ENCODE data around the gene MACF1. TPM values are rescaled to one million over a fixed set of nuclear protein-coding genes. Genes with fewer than 3 reads are reported as not detected.

Gene MACF1
- total and polyA plus RNA-seq, 2 of the 13 experiments (the other 11 are each of a cell fraction or from before 2014, with no cell fraction given) = 36.7 to 65.4 TPM

DNA sequence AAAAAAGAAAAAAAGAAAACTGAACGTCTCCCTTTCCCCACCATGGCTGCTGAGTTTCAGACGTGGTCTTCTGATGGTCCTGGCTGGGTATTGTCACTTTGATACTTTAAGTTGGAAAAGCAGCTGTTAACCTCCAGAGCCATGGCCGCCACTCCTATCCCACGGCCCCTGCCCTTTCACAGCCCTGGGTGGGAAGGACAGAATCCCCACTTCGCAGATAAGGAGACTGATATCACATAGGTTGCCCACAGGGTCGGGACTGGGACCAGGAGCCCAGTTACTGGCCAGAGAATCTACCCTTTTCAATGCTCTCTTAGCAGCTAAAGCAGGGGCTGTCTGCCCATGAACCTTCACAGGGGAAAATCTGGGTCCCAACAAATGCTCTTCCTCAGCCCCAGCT, 303.8 kb downstream of the MACF1 start (continued):
- TF ChIP-seq, protein P1, sequence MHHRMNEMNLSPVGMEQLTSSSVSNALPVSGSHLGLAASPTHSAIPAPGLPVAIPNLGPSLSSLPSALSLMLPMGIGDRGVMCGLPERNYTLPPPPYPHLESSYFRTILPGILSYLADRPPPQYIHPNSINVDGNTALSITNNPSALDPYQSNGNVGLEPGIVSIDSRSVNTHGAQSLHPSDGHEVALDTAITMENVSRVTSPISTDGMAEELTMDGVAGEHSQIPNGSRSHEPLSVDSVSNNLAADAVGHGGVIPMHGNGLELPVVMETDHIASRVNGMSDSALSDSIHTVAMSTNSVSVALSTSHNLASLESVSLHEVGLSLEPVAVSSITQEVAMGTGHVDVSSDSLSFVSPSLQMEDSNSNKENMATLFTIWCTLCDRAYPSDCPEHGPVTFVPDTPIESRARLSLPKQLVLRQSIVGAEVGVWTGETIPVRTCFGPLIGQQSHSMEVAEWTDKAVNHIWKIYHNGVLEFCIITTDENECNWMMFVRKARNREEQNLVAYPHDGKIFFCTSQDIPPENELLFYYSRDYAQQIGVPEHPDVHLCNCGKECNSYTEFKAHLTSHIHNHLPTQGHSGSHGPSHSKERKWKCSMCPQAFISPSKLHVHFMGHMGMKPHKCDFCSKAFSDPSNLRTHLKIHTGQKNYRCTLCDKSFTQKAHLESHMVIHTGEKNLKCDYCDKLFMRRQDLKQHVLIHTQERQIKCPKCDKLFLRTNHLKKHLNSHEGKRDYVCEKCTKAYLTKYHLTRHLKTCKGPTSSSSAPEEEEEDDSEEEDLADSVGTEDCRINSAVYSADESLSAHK (CRISPR knock-in tag; IDR thresholded peaks at IDR 0.05; ENCODE audit: borderline replicate concordance) = no peak
- TF ChIP-seq MBNL3 (CRISPR knock-in tag; conservative IDR thresholded peaks at IDR 0.05) = no peak
- no peak for TF ChIP-seq NCOA1 (CRISPR knock-in tag; IDR thresholded peaks at IDR 0.05)
- TF ChIP-seq, protein P2, sequence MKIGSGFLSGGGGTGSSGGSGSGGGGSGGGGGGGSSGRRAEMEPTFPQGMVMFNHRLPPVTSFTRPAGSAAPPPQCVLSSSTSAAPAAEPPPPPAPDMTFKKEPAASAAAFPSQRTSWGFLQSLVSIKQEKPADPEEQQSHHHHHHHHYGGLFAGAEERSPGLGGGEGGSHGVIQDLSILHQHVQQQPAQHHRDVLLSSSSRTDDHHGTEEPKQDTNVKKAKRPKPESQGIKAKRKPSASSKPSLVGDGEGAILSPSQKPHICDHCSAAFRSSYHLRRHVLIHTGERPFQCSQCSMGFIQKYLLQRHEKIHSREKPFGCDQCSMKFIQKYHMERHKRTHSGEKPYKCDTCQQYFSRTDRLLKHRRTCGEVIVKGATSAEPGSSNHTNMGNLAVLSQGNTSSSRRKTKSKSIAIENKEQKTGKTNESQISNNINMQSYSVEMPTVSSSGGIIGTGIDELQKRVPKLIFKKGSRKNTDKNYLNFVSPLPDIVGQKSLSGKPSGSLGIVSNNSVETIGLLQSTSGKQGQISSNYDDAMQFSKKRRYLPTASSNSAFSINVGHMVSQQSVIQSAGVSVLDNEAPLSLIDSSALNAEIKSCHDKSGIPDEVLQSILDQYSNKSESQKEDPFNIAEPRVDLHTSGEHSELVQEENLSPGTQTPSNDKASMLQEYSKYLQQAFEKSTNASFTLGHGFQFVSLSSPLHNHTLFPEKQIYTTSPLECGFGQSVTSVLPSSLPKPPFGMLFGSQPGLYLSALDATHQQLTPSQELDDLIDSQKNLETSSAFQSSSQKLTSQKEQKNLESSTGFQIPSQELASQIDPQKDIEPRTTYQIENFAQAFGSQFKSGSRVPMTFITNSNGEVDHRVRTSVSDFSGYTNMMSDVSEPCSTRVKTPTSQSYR (CRISPR knock-in tag; IDR thresholded peaks at IDR 0.05; ENCODE audit: borderline replicate concordance) = no peak
- no peak for TF ChIP-seq NONO (IDR thresholded peaks at IDR 0.05)
- TF ChIP-seq NONO (CRISPR knock-in tag; conservative IDR thresholded peaks at IDR 0.05) = no peak
- TF ChIP-seq ZNF784 (CRISPR knock-in tag; IDR thresholded peaks at IDR 0.05; ENCODE audit: borderline replicate concordance) = no peak
- no peak for TF ChIP-seq ZNF691 (CRISPR knock-in tag; IDR thresholded peaks at IDR 0.05; ENCODE audit: borderline replicate concordance, low read depth)
- TF ChIP-seq, protein P3, sequence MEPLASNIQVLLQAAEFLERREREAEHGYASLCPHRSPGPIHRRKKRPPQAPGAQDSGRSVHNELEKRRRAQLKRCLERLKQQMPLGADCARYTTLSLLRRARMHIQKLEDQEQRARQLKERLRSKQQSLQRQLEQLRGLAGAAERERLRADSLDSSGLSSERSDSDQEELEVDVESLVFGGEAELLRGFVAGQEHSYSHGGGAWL (CRISPR knock-in tag; IDR thresholded peaks at IDR 0.05) = no peak
- TF ChIP-seq ZBTB4 (CRISPR knock-in tag; IDR thresholded peaks at IDR 0.05; ENCODE audit: borderline replicate concordance) = no peak
- TF ChIP-seq, protein P4, sequence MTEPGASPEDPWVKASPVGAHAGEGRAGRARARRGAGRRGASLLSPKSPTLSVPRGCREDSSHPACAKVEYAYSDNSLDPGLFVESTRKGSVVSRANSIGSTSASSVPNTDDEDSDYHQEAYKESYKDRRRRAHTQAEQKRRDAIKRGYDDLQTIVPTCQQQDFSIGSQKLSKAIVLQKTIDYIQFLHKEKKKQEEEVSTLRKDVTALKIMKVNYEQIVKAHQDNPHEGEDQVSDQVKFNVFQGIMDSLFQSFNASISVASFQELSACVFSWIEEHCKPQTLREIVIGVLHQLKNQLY (CRISPR knock-in tag; IDR thresholded peaks at IDR 0.05) = no peak
- TF ChIP-seq ZNF572 (CRISPR knock-in tag; IDR thresholded peaks at IDR 0.05) = no peak
- TF ChIP-seq NCOA5 (CRISPR knock-in tag; IDR thresholded peaks at IDR 0.05) = no peak
- TF ChIP-seq RARG (CRISPR knock-in tag; IDR thresholded peaks at IDR 0.05; ENCODE audit: low read depth) = no peak

Data from HepG2 (cell line).